GM21447 (cell line): ENCODE results near the gene TEPSIN.
"Not testable (repeated sequence)": the region's sequence is repeated elsewhere in the genome, so short reads cannot be mapped to it uniquely, and the experiment has no call there.

Source experiments
- ATAC-seq: cut with Tn5 transposase; IDR thresholded peaks from one replicate; pipeline ENCODE4 v1.9.1; 2021; ENCODE audit not compliant: unreplicated experiment

The TEPSIN gene

DNA sequence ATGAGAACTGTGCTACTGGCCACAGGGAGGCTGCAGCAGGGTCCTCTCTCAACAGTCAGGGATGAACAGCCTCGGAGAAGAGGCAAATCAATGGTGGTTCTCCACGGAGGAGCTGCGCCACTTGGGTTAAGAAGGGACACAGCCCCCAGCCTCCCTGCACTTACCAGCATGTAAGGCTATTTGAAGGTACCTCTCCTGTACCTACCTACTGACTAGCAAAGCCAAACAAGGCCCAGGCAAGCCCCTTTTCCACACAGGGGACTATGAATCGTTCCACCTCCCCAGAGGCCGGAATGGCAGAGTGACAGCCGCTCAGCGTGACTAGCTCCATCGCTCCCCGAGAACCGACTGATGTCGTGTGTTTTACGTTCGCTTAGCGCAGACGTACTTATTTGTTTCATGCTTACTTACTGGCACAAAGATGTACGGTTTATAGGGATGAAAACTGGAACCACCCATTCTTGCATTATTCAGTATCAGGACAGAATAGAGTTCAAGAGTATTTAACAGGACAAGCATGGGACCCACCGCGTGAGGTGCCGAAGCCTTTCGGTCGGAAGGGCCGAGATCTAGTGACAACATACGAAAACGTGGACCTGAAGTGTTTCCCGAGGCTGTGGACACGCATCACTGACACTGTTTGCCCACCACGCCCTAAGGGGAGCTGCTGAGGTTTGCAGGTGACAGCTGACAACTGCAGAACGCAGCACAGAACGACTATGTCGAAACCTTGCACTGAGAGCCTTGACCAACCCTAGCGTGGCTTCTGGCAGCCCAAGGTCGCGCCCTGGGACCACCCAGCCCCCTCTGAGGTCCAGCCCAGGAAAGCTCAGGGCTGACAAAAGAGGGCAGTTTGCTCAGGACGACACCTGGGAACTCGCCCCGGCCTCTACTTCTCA, 1.0 kb downstream of the TEPSIN start:
- ATAC-seq = no peak

DNA sequence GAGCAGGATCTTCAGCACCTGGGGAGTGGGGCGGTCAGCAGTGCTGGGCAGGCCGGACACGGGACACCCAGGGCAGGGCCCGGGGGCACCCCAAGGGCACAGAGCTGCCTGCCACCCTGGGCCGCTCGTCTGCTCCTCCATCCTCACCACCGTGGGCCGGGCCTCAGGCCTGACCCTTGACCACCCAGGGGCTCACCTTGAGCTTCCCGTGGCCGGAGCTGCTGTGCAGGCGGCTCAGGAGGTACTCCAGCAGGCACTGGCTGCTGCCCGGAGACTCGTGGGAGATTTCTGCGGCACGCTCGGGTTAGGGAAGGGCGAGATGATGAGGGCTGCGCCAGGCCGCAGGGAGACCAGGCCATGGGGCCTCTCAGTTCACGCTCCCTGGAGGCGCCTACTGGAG, 2.1 kb downstream of the TEPSIN start:
- no peak for ATAC-seq

DNA sequence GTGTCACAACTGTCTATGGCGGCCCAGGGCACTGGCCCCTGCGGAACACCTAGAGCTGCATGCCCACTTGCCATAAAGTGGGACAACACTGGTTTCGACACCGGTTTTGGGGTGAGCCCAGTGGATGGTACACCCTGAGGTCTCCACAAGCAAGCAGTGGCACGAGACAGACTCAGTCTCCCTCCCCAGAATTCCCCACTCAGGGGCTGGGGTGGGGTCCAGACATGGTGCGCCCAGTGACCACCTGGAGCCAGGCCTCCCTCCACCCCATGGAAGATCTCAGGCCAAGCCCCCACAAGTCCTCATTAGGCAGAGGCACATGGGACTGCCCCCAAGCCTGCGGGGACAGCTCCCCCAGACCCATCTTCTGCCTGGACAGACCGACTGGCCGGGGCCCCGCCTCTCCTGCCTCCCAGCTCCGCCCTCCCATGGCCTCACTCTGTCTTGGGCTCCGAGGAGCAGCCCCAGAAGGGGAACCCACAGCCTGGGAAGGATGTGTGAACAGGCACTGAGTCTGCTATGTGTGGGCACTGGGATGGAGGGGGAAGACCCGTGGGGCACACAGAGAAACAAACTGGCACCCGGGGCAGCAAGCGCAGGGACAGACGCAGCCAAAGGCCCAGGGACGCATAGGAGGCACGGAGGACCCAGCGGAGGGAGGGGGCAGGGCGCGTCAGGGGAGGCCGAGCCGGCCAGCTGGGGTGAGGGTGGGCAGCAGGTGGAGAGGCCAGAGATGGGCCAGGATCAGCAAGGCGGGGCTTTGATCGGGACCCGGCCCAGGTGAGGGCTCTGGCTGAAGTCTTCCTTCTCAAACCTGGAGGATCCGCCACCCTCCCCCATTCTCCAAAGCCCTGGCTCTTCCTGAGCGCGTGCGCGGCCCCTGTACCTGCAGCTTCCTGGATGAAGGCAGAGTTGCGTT, 2.8 kb downstream of the TEPSIN start:
- ATAC-seq = no peak

DNA sequence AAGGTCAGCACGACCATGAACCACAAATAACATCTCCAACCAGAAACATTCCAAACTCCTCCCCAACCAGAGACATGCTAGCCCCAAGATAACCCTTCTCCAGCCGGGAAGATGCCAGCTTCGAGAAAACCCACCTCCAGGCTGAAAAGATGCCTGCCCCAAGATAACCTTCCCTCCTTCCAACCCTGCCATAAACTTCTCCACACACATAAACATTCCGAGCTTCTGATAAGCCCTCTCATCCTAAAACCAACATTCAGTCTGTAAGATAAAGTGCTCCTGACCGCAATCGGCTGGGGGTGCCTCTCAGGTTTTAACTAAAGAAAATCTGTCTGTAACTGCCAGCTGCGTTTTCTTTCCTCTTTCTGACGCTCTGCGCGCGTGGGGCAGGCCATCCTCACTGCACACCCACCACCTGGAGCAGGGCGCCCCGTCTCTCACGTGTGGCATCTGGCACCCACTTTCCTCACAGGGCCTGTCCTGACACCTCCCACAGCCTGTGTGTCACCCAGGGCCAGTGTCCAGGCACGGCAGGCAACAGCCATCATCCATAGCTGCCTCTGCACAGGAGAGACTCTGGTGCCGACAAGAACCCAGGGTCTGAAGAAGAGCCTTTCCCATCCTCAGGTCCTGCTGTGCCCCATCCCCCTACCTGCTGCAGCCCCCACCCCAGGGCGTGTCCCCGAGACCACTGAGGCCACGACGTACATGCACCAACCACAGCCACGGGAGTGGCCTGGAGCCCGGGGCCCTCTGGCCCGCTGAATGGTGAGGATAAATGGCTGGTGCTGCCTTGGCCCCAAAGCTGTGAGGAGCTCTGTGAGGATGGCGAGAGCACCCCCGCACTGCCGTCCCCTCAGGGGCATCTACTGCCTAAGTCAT, 3.7 kb downstream of the TEPSIN start:
- no peak for ATAC-seq

DNA sequence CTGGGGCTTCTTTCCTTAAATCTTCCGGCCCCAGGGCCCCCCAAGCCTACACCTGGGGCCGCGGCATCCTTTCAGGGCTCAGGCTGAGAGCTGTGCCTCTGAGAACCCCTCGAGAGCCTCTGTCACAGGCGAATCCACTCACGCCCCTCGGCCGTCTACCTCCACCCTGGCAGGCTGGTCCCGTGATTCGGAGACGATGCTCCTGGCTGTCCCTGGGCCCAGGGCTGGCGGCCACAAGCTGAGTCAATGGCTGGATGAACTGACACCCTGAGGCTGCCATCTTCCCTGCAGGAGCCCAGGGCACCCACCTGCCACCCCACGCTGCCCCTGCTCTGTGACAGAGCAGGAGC, 4.4 kb downstream of the TEPSIN start:
- ATAC-seq = no peak

DNA sequence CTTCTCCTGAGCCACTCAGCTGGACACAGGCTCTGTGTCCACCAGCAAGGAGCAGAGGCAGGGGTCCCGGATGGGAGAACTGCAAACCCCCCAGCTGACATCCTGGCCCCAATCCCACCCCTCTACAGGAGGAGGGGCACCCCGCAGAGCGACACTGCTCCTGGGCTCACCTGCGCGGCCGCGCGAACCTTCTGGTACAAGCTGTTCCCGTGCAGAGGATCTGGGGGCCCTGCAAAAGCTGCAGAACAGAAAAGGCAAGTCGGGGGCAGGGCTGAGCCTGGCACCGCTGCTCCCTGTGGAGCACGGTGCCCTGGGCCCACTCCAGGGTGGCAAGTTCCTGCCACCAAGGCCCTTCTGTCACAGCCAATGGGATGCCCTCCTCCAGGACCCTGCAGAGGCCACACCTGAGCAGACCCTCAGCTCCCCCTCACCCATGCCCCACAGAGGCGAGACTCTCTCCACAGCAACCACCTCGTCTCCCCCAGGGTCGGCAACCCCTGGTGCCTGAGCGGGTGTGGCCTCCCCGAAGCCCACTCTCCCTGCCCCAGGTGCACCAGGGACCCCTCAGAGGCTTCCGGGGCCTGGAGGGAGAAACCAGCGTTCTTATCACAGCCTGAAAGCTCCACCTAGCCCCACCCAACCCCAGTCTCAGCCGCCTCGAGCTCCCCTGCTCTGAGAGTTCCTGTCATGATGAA, 4.9 kb downstream of the TEPSIN start:
- ATAC-seq = no peak

DNA sequence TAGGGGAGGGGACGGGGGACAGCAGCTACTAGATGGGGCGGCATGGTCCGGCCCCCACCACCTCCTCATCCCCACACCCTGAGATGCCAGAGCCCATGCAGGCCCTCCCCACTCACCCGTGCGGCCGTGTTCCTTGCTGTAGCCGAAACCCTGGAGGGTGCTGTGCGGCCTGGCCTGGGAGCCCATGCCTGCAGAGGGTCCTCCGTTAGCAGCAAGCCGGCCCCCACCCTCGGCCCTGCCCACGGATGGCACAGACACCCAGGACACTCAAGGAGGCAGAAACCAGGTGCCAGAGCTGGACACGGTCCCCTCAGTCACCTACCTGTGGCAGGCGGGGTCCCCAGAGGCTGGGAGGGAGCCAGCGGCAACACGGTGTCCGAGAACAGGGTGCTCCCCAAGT, 5.5 kb downstream of the TEPSIN start:
- ATAC-seq = no peak

DNA sequence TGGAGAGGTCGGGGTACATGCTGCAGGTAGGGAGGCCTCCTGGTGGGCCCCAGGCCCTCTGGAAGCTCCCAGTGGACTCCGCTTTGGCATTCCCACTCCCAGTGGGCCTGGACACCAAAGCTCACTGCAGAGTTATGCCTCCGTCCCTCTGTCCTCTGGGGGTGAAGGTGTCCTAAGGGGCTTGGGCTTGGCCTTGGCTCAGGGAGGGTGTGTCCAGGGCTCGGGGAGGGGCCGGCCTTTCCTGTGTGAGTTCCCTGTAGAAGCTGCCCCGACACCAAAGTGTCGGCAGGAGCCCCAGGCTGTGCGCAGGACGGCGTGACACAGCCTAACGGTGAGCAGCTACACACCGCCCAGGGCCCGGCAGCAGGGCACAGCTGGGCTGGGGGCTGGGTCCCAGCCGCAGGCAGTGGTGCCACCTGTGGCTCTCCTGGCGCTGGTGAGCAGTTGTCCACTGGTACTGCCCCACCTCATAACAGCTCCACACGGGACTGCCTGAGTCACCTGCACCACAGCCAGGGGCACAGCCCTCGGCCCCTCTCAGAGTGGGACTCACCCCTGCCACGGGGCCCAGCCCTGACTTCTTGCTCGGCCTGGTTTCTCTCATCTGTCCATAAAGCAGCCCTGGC, 6.1 kb downstream of the TEPSIN start:
- no peak for ATAC-seq

DNA sequence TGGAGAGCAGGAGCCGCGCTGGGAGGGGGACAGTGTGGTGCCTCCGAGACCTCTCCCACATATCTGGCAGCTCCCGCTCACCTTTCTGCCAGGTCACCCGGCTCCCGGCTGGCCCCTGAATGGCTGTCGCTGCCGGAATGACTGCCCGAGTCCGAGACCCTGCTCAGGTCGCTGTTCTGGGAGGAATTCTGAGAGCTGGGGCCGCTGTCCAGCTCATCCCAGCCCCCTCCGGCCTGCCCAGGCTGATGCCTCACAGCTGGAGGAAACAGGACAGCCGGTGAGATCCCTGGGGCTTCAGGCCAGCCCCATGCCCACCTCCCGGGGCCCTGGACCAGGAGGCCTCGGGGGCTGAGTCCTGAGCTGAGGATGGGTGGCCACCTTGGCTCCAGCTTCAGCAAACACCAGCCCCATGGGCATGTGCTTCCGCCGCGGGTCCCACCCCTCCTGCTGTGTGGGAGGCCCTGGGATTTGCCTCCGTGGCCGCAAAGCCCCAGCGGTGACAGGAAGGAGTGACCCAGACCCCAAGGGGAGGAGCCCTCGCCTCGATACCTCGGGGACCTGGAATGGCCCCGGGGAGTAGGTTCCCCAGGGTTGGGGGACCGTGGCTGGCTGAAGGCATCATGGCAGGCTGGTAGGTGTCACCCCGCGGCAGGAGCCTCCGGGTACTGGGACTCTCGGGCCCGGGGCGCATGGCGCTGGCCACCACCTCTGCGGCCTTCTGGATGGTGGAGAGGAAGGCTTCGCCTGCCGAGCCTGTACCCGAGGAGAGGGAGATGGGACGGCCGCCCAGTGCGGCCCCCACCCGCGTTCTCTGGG, 6.9 kb downstream of the TEPSIN start:
- ATAC-seq = no peak

DNA sequence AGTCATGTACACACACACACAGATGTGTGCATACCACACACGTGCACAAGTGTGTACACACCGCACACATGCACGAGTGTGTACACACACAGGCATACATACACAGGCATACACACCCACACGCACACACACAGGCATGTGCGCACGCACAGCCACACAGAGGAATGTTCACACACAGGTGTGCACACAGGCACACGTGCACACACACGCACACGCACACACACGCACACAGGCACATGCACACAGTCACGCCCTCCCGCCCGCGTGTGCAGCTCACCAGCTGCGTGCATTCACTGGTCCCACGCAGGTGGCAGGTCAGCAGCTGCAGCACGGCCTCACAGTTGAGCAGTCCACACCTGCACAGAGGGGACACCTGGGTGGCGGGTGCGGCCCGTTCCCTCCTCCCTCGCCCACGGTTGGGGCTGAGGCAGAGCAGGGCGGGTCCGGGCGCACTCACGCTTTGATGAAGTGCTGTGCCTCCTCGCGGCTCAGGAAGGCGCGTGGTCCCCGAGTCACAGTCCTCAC, 7.7 kb downstream of the TEPSIN start:
- no peak for ATAC-seq

DNA sequence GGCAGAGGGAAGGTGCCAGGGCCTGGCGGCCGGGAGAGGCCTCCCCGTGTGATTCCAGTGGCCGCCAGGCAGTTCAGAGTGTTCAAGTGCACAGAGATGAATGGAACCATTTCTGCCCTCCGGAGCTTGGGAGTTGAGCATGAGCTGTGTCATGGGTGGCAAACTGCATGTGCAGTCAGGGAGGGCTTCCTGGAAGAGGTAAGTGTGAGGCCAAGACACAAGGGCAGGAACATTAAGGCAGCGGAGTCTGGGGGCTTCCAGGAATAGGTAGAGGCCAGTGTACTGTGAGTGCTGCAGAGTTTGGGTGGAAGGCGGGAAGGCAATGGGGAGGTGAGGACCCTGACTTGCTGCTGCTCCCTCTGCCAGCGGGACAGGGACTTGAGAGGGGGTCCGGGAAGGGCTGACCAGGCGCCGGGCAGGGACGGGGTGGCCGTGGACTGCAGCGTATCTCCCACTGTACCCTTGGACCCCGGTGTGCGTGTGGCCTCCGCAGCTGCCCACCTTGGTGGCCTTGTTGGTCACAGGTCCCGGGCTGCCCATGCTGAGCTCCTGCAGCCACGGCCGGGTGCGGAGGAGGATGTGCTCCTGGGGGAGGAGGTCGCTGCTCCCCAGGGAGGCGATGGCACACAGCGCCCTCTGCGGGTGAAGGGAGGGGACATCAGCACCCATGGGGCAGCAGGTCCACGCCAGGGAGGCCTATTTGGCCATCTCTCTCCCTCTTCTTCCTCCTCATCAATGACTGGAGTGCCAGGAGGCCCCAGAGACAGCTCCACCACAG, 8.6 kb downstream of the TEPSIN start:
- ATAC-seq = no peak

DNA sequence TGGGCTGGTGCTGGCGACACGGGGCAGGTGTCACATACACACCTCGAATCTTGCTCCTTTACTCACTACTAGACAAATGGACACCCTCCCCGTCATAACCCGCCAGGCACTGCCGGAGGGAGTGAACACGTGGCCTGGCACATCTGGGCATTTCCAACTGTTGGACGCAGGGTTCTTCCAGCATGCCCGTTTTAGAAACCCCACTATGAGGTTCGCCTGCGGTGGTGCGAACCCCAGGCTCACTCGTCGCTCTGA, 9.3 kb downstream of the TEPSIN start:
- no peak for ATAC-seq

DNA sequence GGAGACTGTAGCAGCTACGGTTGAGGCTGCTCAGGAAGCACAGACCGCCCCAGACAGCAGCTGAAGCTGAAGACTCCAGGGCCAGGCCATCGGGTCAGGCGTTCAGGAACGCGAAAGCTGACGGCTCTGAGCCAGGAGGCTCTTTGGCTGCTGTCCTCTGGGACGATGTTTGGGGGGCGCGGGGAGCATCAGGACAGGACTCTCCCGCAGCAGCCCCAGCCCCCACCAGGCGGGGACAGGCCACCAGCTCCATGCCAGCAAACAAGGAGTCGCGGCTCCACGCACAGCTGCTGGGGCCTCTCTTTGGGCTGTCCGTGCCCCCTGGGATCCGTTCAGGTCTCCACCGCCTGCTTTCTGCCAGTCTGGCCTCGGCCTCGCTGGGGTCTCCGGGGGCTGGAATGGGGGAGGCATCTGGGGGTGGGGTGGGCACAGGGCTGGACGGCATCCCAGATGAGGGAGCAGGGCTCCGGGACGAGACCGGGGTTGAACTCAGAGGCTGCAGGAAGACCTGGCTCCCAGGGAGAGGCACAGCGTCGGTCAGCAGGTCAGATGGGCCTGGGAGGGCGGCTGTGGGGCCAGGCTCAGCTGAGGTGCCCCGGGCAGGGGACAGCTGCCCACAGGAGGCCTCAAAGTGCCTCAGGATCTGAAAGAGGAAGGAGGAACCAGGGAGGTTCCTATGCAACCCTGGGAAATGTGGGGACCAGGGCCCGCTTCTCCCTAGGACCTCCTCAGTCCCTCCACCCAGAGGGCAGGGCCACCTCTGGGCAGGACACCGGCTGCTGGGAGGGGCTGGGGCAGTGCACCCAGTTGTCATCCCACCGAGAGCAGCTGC, 9.8 kb downstream of the TEPSIN start:
- ATAC-seq = no peak

DNA sequence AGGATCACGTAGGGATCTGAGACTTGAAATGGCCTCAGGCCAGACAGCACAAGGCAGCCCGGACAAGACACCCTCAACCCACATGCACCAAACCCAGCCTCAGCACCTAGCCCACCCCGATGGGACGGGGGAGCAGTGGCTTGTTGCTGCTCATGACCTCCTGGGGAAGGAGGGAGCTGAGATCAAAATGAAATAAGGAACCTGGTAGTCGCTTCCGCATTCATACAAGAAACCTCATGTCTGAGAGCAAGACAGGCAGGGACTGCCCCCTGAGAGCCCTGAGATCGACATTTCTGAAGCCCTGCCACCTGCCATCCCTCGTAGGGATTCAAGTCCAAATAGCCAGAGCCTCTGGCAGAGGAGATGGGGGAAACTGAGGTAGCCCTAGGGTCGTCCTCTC, 10.4 kb downstream of the TEPSIN start:
- no peak for ATAC-seq

DNA sequence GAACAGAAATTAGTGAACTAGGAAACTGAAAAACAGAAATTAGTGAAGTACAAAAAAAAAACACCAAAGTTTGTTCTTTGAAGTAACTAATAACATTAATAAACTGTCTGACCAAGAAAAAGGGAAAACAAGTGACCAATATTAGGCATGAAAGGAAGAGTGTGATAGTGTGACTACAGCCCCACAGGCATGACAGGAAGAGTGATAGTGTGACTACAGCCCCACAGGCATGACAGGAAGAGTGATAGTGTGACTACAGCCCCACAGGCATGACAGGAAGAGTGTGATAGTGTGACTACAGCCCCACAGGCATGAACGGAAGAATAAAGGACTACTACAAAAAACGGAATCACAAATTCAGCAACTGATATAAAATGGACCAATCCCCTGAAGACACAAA, 11.2 kb downstream of the TEPSIN start:
- ATAC-seq = not testable (repeated sequence)

DNA sequence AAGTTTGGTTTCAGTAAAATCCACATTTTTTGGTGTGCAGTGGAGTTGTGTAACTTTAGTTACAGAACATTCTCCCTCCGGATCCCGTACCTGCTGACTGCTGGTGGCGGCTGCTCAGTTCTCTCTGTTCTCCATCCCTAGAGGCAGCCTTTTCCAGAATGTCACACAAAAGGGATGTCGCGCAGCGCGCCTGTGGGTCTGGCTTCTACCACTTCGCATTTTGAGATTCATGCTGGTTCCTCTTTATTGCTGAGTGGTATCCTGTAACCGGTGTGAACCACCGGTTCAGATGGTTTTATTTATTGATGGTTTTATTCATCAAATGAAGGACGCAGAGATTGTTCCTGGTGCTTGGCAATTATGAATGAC, 15.1 kb downstream of the TEPSIN start:
- ATAC-seq = no peak

DNA sequence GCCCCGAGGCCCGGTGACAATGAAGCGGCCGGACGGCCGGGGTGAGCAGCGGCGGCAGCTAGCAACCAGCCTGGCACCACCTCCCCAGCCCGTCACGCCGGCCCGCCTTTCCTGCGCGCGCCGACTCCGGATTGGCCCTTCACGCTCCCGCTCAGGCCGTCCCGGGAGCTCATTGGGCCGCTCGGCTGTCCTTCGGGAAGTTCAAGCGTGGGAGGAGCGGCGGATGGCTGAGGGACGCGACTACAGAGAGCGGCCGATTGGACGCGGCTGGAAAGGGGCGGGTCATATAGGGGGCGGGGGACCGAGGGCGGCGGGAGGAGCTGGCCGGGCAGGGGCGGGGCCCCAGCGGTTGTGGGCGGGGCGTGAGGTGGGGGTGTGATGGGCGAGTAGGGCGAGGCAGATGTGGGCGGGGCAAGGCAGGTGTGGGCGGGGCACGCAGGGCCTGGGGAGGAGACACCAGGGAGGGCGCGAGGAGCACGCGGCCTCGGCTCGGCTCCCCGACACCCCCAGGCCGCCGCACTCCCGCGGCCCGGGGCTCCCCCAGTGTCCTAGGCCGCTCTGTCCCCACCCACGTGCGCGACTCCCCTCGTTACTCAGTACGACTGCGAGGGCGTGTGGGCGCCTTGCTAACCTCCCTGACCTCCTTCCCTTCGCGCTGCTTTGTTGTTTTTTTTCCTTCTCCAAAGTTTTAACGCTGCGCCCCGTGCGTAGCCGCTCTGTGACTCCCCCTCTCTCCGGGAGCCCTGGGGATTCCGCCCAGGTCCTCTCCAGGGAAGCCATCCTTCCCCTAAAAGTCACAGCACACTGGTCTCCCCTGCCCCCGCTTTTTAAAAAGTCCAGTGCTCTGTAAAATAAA, 15.7 kb downstream of the TEPSIN start, which contains the start of gene CEP131:
Gene CEP131, minus strand, starts transcription at position 60 of the 856 bp plus-strand sequence. CDS start 2,909 bp downstream, outside the sequence.
- peak; percentile 97 for ATAC-seq
